Dendritic cell treated with granulocyte-macrophage colony-stimulating factor and Interleukin-4, amounts not matched to agents 40 ng/mL and 50 ng/mL, for 4 days (primary cell): ENCODE measurements around the gene CDKN2B-AS1.
A peak's percentile ranks its signal among the peaks of the same experiment; 100 is the strongest.

Experiments
- H3K27ac Mint-ChIP-seq: one replicate; pipeline ENCODE4 v1.8.0; 2022; ENCODE audit warnings: mild to moderate bottlenecking, mixed read lengths
- H3K27me3 Mint-ChIP-seq: one replicate; pipeline ENCODE4 v1.8.0; 2022; ENCODE audit warnings: mild to moderate bottlenecking, mixed read lengths
- H3K36me3 Mint-ChIP-seq: one replicate; pipeline ENCODE4 v1.8.0; 2022; ENCODE audit warnings: low read depth, mixed read lengths
- H3K4me1 Mint-ChIP-seq: one replicate; pipeline ENCODE4 v1.8.0; 2022; ENCODE audit warnings: low read depth, mixed read lengths
- H3K4me3 Mint-ChIP-seq: one replicate; pipeline ENCODE4 v1.8.0; 2022; ENCODE audit warnings: mild to moderate bottlenecking, moderate library complexity, mixed read lengths
- H3K9me3 Mint-ChIP-seq: one replicate; pipeline ENCODE4 v1.8.0; 2022; ENCODE audit warnings: mixed read lengths
- intact Hi-C: fragments of 100-400 bp; cut with micrococcal nuclease; formaldehyde crosslinking; loops from one replicate; pipeline ENCODE4 v1.15.0; 2022

Gene CDKN2B-AS1

GRCh38 chr9:21989440-21990189, 5.0 kb upstream of the CDKN2B-AS1 start:
- peaks cover 55% of the 10 kb centered on the region for H3K27me3 Mint-ChIP-seq
- no peak overlapping the region for H3K4me3 Mint-ChIP-seq
- intact Hi-C loops, result no loop called here
- no peak overlapping the region for H3K27ac Mint-ChIP-seq
- peaks cover 38% of the 10 kb centered on the region for H3K4me1 Mint-ChIP-seq
- H3K36me3 Mint-ChIP-seq, result peaks cover 3% of the 10 kb centered on the region
- no peaks in the 10 kb centered on the region for H3K9me3 Mint-ChIP-seq

GRCh38 chr9:21991072-21991959, 3.3 kb upstream of the CDKN2B-AS1 start:
- Mint-ChIP-seq H3K9me3 (no peaks in the 10 kb centered on the region), H3K36me3 (peaks cover 13% of the 10 kb centered on the region), H3K4me1 (peaks cover 43% of the 10 kb centered on the region), H3K27ac (no peak overlapping the region), H3K4me3 (no peak overlapping the region), H3K27me3 (peaks cover 56% of the 10 kb centered on the region)
- intact Hi-C loops, result no loop called here

GRCh38 chr9:21993007-21993406, 1.6 kb upstream of the CDKN2B-AS1 start:
- H3K27me3 Mint-ChIP-seq, result peaks cover 61% of the 10 kb centered on the region
- intact Hi-C loops, result no loop called here
- H3K9me3 Mint-ChIP-seq, result no peaks in the 10 kb centered on the region
- H3K36me3 Mint-ChIP-seq, result peaks cover 13% of the 10 kb centered on the region
- no peak overlapping the region for H3K27ac Mint-ChIP-seq
- peaks cover 36% of the 10 kb centered on the region for H3K4me1 Mint-ChIP-seq
- no peak overlapping the region for H3K4me3 Mint-ChIP-seq

GRCh38 chr9:21993893-21994555, 567 bp upstream of the CDKN2B-AS1 start, which contains the start of gene CDKN2A:
CDKN2A (minus strand) TSS chr9:21994392.
- Mint-ChIP-seq H3K27me3 (peaks cover 59% of the 10 kb centered on the region), H3K27ac (peak within 1 kb of the TSS; percentile 97), H3K4me1 (peaks cover 30% of the 10 kb centered on the region), H3K9me3 (no peaks in the 10 kb centered on the region), H3K36me3 (peaks cover 13% of the 10 kb centered on the region), H3K4me3 (peak within 1 kb of the TSS; percentile 94)
- intact Hi-C loops, result no loop called here

GRCh38 chr9:21995006-21995665, 545 bp downstream of the CDKN2B-AS1 start:
- Mint-ChIP-seq H3K27ac (peak overlapping the region; percentile 97), H3K9me3 (no peaks in the 10 kb centered on the region), H3K4me1 (peaks cover 21% of the 10 kb centered on the region), H3K27me3 (peaks cover 54% of the 10 kb centered on the region), H3K4me3 (peak overlapping the region; percentile 94), H3K36me3 (peaks cover 13% of the 10 kb centered on the region)
- intact Hi-C loops, result loop anchor here (1.0 kb wide), 1 partner anchor 14 kb away; the partner anchor contains the start of gene CDKN2B

- Mint-ChIP-seq H3K4me3 (peak overlapping the region; percentile 94), H3K4me1 (peaks cover 18% of the 10 kb centered on the region), H3K36me3 (peaks cover 13% of the 10 kb centered on the region), H3K9me3 (no peaks in the 10 kb centered on the region), H3K27me3 (peaks cover 52% of the 10 kb centered on the region), H3K27ac (peak overlapping the region; percentile 97)
- intact Hi-C loops, result loop anchor here (1.0 kb wide), 1 partner anchor 13 kb away; the partner anchor contains the start of gene CDKN2B
Measured at GRCh38 chr9:21995666-21996398, 1.2 kb downstream of the CDKN2B-AS1 start.

GRCh38 chr9:21996438-21996837, 1.8 kb downstream of the CDKN2B-AS1 start:
- Mint-ChIP-seq H3K27me3 (peaks cover 53% of the 10 kb centered on the region), H3K9me3 (no peaks in the 10 kb centered on the region), H3K27ac (peak overlapping the region; percentile 97), H3K4me1 (peaks cover 18% of the 10 kb centered on the region), H3K36me3 (peaks cover 13% of the 10 kb centered on the region), H3K4me3 (peak overlapping the region; percentile 94)
- intact Hi-C loops, result no loop called here

GRCh38 chr9:21996858-21997257, 2.3 kb downstream of the CDKN2B-AS1 start:
- intact Hi-C loops, result no loop called here
- Mint-ChIP-seq H3K4me1 (peaks cover 18% of the 10 kb centered on the region), H3K36me3 (peaks cover 13% of the 10 kb centered on the region), H3K27me3 (peaks cover 52% of the 10 kb centered on the region), H3K4me3 (no peak overlapping the region), H3K27ac (no peak overlapping the region), H3K9me3 (no peaks in the 10 kb centered on the region)

GRCh38 chr9:21997480-21997879, 2.9 kb downstream of the CDKN2B-AS1 start:
- no peaks in the 10 kb centered on the region for H3K9me3 Mint-ChIP-seq
- H3K36me3 Mint-ChIP-seq, result peaks cover 13% of the 10 kb centered on the region
- H3K4me1 Mint-ChIP-seq, result peaks cover 18% of the 10 kb centered on the region
- no peak overlapping the region for H3K27ac Mint-ChIP-seq
- intact Hi-C loops, result no loop called here
- H3K4me3 Mint-ChIP-seq, result no peak overlapping the region
- peaks cover 55% of the 10 kb centered on the region for H3K27me3 Mint-ChIP-seq

GRCh38 chr9:21998026-21998425, 3.4 kb downstream of the CDKN2B-AS1 start:
- H3K9me3 Mint-ChIP-seq, result no peaks in the 10 kb centered on the region
- intact Hi-C loops, result no loop called here
- no peak overlapping the region for H3K27ac Mint-ChIP-seq
- H3K36me3 Mint-ChIP-seq, result peaks cover 13% of the 10 kb centered on the region
- H3K4me1 Mint-ChIP-seq, result peaks cover 18% of the 10 kb centered on the region
- H3K27me3 Mint-ChIP-seq, result peaks cover 55% of the 10 kb centered on the region
- no peak overlapping the region for H3K4me3 Mint-ChIP-seq

GRCh38 chr9:22002038-22002437, 7.4 kb downstream of the CDKN2B-AS1 start:
- Mint-ChIP-seq H3K4me1 (peaks cover 18% of the 10 kb centered on the region), H3K27me3 (peaks cover 65% of the 10 kb centered on the region), H3K27ac (no peak overlapping the region), H3K36me3 (no peaks in the 10 kb centered on the region), H3K4me3 (no peak overlapping the region), H3K9me3 (no peaks in the 10 kb centered on the region)
- intact Hi-C loops, result loop anchor here (10.0 kb wide), 2 partner anchors 163 to 243 kb away; no protein-coding TSS in a partner anchor

GRCh38 chr9:22005021-22005701, 10.6 kb downstream of the CDKN2B-AS1 start:
- Mint-ChIP-seq H3K4me3 (no peak overlapping the region), H3K27ac (no peak overlapping the region), H3K27me3 (peaks cover 55% of the 10 kb centered on the region), H3K4me1 (peaks cover 34% of the 10 kb centered on the region), H3K9me3 (no peaks in the 10 kb centered on the region), H3K36me3 (peaks cover 6% of the 10 kb centered on the region)
- intact Hi-C loops, result loop anchor here (5.0 to 10.0 kb wide), 3 partner anchors 33 to 240 kb away; no protein-coding TSS in a partner anchor
